Activated CD8-positive, alpha-beta memory T cell treated with anti-CD3 and anti-CD28 coated beads, Interleukin-2, amount 50 U/mL, for 1 hour (primary cell): ENCODE measurements around the gene ESRRA.

ENCODE experiments used
- DNase-seq: peaks from one replicate; pipeline ENCODE4 v3.0.0-alpha.2; 2020; ENCODE audit errors: extremely low read depth

The ESRRA gene

GRCh38 chr11:64305075-64305690 lies at the start of gene ESRRA:
Gene ESRRA (plus strand): TSS chr11:64305524. CDS start chr11:64307180, 1,656 bp downstream.
- peak; percentile 99 for DNase-seq

GRCh38 chr11:64256300-64256699 lies 49.0 kb upstream of the ESRRA start:
- no peak for DNase-seq

- no peak for DNase-seq
Measured at GRCh38 chr11:64258356-64258755, 47.0 kb upstream of the ESRRA start.

- DNase-seq: no peak
Measured at GRCh38 chr11:64258946-64259532, 46.3 kb upstream of the ESRRA start.

GRCh38 chr11:64259533-64260067 lies 45.7 kb upstream of the ESRRA start:
- no peak for DNase-seq

GRCh38 chr11:64260147-64260708 lies 45.1 kb upstream of the ESRRA start:
- DNase-seq: no peak

GRCh38 chr11:64261556-64262080 lies 43.7 kb upstream of the ESRRA start:
- DNase-seq: no peak

GRCh38 chr11:64262271-64263002 lies 42.9 kb upstream of the ESRRA start:
- DNase-seq: no peak

GRCh38 chr11:64263021-64263946 lies 42.0 kb upstream of the ESRRA start:
- DNase-seq: no peak

- DNase-seq: no peak
Measured at GRCh38 chr11:64263947-64264317, 41.4 kb upstream of the ESRRA start.

GRCh38 chr11:64264371-64264852 lies 40.9 kb upstream of the ESRRA start:
- no peak for DNase-seq

- DNase-seq: no peak
Measured at GRCh38 chr11:64265176-64266160, 39.9 kb upstream of the ESRRA start.

- no peak for DNase-seq
Measured at GRCh38 chr11:64266339-64266738, 39.0 kb upstream of the ESRRA start.

- no peak for DNase-seq
Measured at GRCh38 chr11:64267207-64267945, 37.9 kb upstream of the ESRRA start.

GRCh38 chr11:64268025-64268892 lies 37.1 kb upstream of the ESRRA start:
- no peak for DNase-seq

GRCh38 chr11:64268893-64269539 lies 36.3 kb upstream of the ESRRA start:
- no peak for DNase-seq

- peak; percentile 94 for DNase-seq
Measured at GRCh38 chr11:64269540-64270220, 35.6 kb upstream of the ESRRA start.
